ENCODE results near the gene PDCD4. TPM values are rescaled to one million over a fixed set of nuclear protein-coding genes. Genes with fewer than 3 reads are reported as not detected.

Gene PDCD4
- polyA plus RNA-seq, 1 of the 3 experiments (the other 2 are of a cell fraction), result 23.3 TPM

GRCh38 chr10:110946496-110946895 is 74.8 kb downstream of the PDCD4 start (continued):
- TF ChIP-seq USF2 (IDR thresholded peaks at IDR 0.05; ENCODE audit: borderline replicate concordance, low read depth, low read length), result no peak
- TF ChIP-seq TCF12 (IDR thresholded peaks at IDR 0.05), result no peak
- no peak for TF ChIP-seq ZBTB33 (IDR thresholded peaks at IDR 0.05; ENCODE audit: borderline replicate concordance, low read depth)
- no peak for TF ChIP-seq EZH2phosphoT487 (IDR thresholded peaks at IDR 0.05; ENCODE audit: borderline replicate concordance, low read depth)

GRCh38 chr10:110947061-110947595 is 75.4 kb downstream of the PDCD4 start:
- DNase-seq, result no peak
- Histone ChIP-seq H3K4me2 (no peak overlapping the region), H2AFZ (ENCODE audit: low read depth) (no peak overlapping the region), H3K36me3 (replicated peaks in 1 of 2; ENCODE audit: control insufficient read depth in 1 of 2, insufficient read depth in 2 of 2, low read length in 1 of 2) (peaks cover 38 to 50% of the 10 kb centered on the region in 2 experiments), H3F3A (replicated peaks; ENCODE audit: insufficient read depth) (peaks cover 11% of the 10 kb centered on the region), H4K20me1 (ENCODE audit: insufficient read depth) (peaks cover 2% of the 10 kb centered on the region), H3K4me3 (ENCODE audit: low read depth in 2 of 2, low read length in 1 of 2) (no peak overlapping the region), H3K79me2 (ENCODE audit: insufficient read depth) (peaks cover 94% of the 10 kb centered on the region), H3K27me3 (ENCODE audit: insufficient read depth) (no peaks in the 10 kb centered on the region), H3K9me3 (no peaks in the 10 kb centered on the region; the same call in 1 of the 2 replicates), H3K9ac (no peak overlapping the region), H3K9me2 (no peaks in the 10 kb centered on the region), H3K4me1 (ENCODE audit: control insufficient read depth in 1 of 2, insufficient read depth in 2 of 2, low read depth in 1 of 2, low read length in 1 of 2) (peaks cover 0 to 3% of the 10 kb centered on the region in 2 experiments; a peak in 1 of 4 replicates), H3K27ac (ENCODE audit: low read depth in 2 of 2, low read length in 1 of 2) (no peak overlapping the region)
- ChIA-PET CTCF (no interaction called here), POLR2A (interaction anchor here (1.1 kb wide), 1 partner anchor 28 kb away, joined by 3 read pairs; the partner anchor contains the start of genes BBIP1 and SHOC2)
- TF ChIP-seq CHD2 (IDR thresholded peaks at IDR 0.05; ENCODE audit: low read length, partially characterized antibody) (no peak), EZH2phosphoT487 (IDR thresholded peaks at IDR 0.05; ENCODE audit: borderline replicate concordance, low read depth) (no peak), GABPA (IDR thresholded peaks at IDR 0.05; ENCODE audit: low read depth) (no peak), USF2 (IDR thresholded peaks at IDR 0.05; ENCODE audit: borderline replicate concordance, low read depth, low read length) (no peak), FOXJ3 (CRISPR knock-in tag; IDR thresholded peaks at IDR 0.05) (no peak)
- WGBS (ENCODE audit: low lambda C conversion rate), result 59% methylated on average over 3 of the region's 4 CpGs

Other genes with a start within 250 kb of the PDCD4 start
- gene RBM20, start 227.6 kb upstream of the PDCD4 start, polyA plus RNA-seq (2012; rRNA removed), result 0.64 and 0.67 TPM in 2 replicates
- 16.2 and 21.9 TPM in 2 replicates for gene BBIP1, start 47.3 kb downstream of the PDCD4 start, polyA plus RNA-seq (2012; rRNA removed)
- 6.9 and 10.6 TPM in 2 replicates for gene SHOC2, start 47.7 kb downstream of the PDCD4 start, polyA plus RNA-seq (2012; rRNA removed)
- 0.02 TPM in 1 of 2 replicates, not detected in the other for gene ADRA2A, start 205.1 kb downstream of the PDCD4 start, polyA plus RNA-seq (2012; rRNA removed)

Measured in SK-N-SH (cell line).